ENCODE data around the gene EXOC1. TPM values are rescaled to one million over a fixed set of nuclear protein-coding genes. Genes with fewer than 3 reads are reported as not detected.

EXOC1 gene
- total and polyA plus RNA-seq, 4 donors, result 4.2 to 18.0 (median 8.5) TPM

GRCh38 chr4:55927803-55928437 lies 74.5 kb downstream of the EXOC1 start:
- H3K27me3 ChIP-seq (ENCODE audit: control insufficient read depth in 4 of 4, insufficient read depth in 4 of 4, low read length in 3 of 4), result no peaks in the 10 kb centered on the region
- DNase-seq (ENCODE audit: low spot score), result no peak
- WGBS, result 84% methylated on average over 2 of the region's 2 CpGs
- H3K4me1 ChIP-seq (ENCODE audit: control insufficient read depth in 4 of 4, insufficient read depth in 4 of 4, low read length in 3 of 4), result no peaks in the 10 kb centered on the region
- peaks cover 0 to 7% (median 0%) of the 10 kb centered on the region in 4 donors for H3K9me3 ChIP-seq (ENCODE audit: control insufficient read depth in 4 of 4, low read length in 3 of 4)
- H3K4me3 ChIP-seq (ENCODE audit: low read depth in 1 of 3, low read length in 3 of 3), result no peak overlapping the region
- TF ChIP-seq YY1 (IDR thresholded peaks at IDR 0.05) (no peak), HNF4G (IDR thresholded peaks at IDR 0.05) (no peak), ATF3 (IDR thresholded peaks at IDR 0.05) (no peak), CTCF (IDR thresholded peaks at IDR 0.05; ENCODE audit: low read depth, low read length, missing input control) (no peak), JUND (IDR thresholded peaks at IDR 0.05) (no peak), MAX (IDR thresholded peaks at IDR 0.05) (no peak), REST (IDR thresholded peaks at IDR 0.05) (no peak)
- H3K9ac ChIP-seq (ENCODE audit: low read depth in 1 of 2, low read length in 2 of 2), result no peak overlapping the region
- no peak overlapping the region for H3K27ac ChIP-seq (ENCODE audit: low read depth in 1 of 2, low read length in 2 of 2)
- H3K36me3 ChIP-seq (ENCODE audit: control insufficient read depth in 4 of 4, insufficient read depth in 3 of 4, low read depth in 1 of 4, low read length in 3 of 4), result no peaks in the 10 kb centered on the region

GRCh38 chr4:55928846-55929245 lies 75.4 kb downstream of the EXOC1 start:
- WGBS, result 64% methylated on average over 1 of the region's 1 CpG

More at GRCh38 chr4:55928846-55929245, 75.4 kb downstream of the EXOC1 start:
- Histone ChIP-seq H3K4me3 (ENCODE audit: low read depth in 1 of 3, low read length in 3 of 3) (no peak overlapping the region), H3K9me3 (ENCODE audit: control insufficient read depth in 4 of 4, low read length in 3 of 4) (peaks cover 0 to 7% (median 0%) of the 10 kb centered on the region in 4 donors), H3K27me3 (ENCODE audit: control insufficient read depth in 4 of 4, insufficient read depth in 4 of 4, low read length in 3 of 4) (peaks cover 0 to 2% (median 0%) of the 10 kb centered on the region in 4 donors), H3K9ac (ENCODE audit: low read depth in 1 of 2, low read length in 2 of 2) (no peak overlapping the region), H3K4me1 (ENCODE audit: control insufficient read depth in 4 of 4, insufficient read depth in 4 of 4, low read length in 3 of 4) (no peaks in the 10 kb centered on the region), H3K36me3 (ENCODE audit: control insufficient read depth in 4 of 4, insufficient read depth in 3 of 4, low read depth in 1 of 4, low read length in 3 of 4) (no peaks in the 10 kb centered on the region), H3K27ac (ENCODE audit: low read depth in 1 of 2, low read length in 2 of 2) (no peak overlapping the region)
- no peak for DNase-seq (ENCODE audit: low spot score)
- TF ChIP-seq ZBTB33 (IDR thresholded peaks at IDR 0.05) (no peak), CTCF (IDR thresholded peaks at IDR 0.05; ENCODE audit: low read depth, low read length, missing input control) (no peak), EGR1 (IDR thresholded peaks at IDR 0.05; ENCODE audit: low read depth in 2 of 2) (no peak), REST (IDR thresholded peaks at IDR 0.05) (no peak), HNF4A (conservative IDR thresholded peaks at IDR 0.05) (no peak), ATF3 (IDR thresholded peaks at IDR 0.05) (no peak)

All from liver (tissue), 9 donors.